Neural progenitor cell (in vitro differentiated cells): ENCODE results near the gene SIVA1.

Source experiments
- CTCF ChIP-seq: fragments of 200-600 bp; sonication (generic); IDR thresholded peaks from 2 replicates; pipeline ENCODE4 v1.5.1; 2017; ENCODE audit warnings: antibody characterized with exemption, mild to moderate bottlenecking
- EZH2 ChIP-seq: fragments of 200-600 bp; sonication (generic); IDR thresholded peaks from 2 replicates; pipeline ENCODE4 v1.6.1; 2017; ENCODE audit warnings: antibody characterized with exemption, mild to moderate bottlenecking, moderate library complexity
- EZH2phosphoT487 ChIP-seq: fragments of 200-600 bp; sonication (generic); IDR thresholded peaks from 2 replicates; pipeline ENCODE4 v1.6.1; 2017; ENCODE audit warnings: antibody characterized with exemption

- no peak for TF ChIP-seq CTCF
- TF ChIP-seq EZH2phosphoT487 = no peak
- no peak for TF ChIP-seq EZH2
These were observed 4.3 kb downstream of the SIVA1 start for GRCh38 chr14:104757238-104757585.
